Small intestine (tissue), 7 donors: ENCODE results near the gene CTNNA3. TPM values are rescaled to one million over a fixed set of nuclear protein-coding genes. Genes with fewer than 3 reads are reported as not detected.
A peak's percentile ranks its signal among the peaks of the same experiment; 100 is the strongest.

Experiments
- DNase-seq, 2 donors: peaks; one replicate each; pipeline versions ENCODE4 v3.0.0 to v3.0.0-alpha.2; 2013
- FAIRE-seq: peaks from 2 replicates; lab custom pipeline; 2012; peaks lifted over from hg19 to GRCh38; lab: Jason Lieb, UNC
- H3K27ac ChIP-seq, 3 donors: one replicate each; pipeline ENCODE4 v1.5.1; 2013; ENCODE audit warnings: low read length in 2 of 3, mild to moderate bottlenecking in 2 of 3, control low read depth in 1 of 3, inconsistent platforms in 1 of 3, low read depth in 1 of 3, moderate library complexity in 1 of 3
- H3K27me3 ChIP-seq, 3 donors: one replicate each; pipeline ENCODE4 v1.6.1; 2013; ENCODE audit warnings: low read length in 3 of 3, inconsistent platforms in 1 of 3; ENCODE audit not compliant: control insufficient read depth in 3 of 3, insufficient read depth in 3 of 3
- H3K36me3 ChIP-seq, 3 donors: one replicate each; pipeline ENCODE4 v1.6.1; 2013; ENCODE audit warnings: low read length in 3 of 3, inconsistent platforms in 1 of 3, low read depth in 1 of 3, mild to moderate bottlenecking in 1 of 3, moderate library complexity in 1 of 3; ENCODE audit not compliant: control insufficient read depth in 3 of 3, insufficient read depth in 2 of 3
- H3K4me1 ChIP-seq, 3 donors: one replicate each; pipeline ENCODE4 v1.6.1; 2013; ENCODE audit warnings: low read length in 2 of 3, inconsistent platforms in 1 of 3, low read depth in 1 of 3, mild to moderate bottlenecking in 1 of 3, moderate library complexity in 1 of 3; ENCODE audit not compliant: control insufficient read depth in 3 of 3, insufficient read depth in 2 of 3
- H3K4me3 ChIP-seq, 3 donors: one replicate each; pipeline ENCODE4 v1.5.1; 2013; ENCODE audit warnings: low read length in 3 of 3, control low read depth in 1 of 3, inconsistent platforms in 1 of 3, low read depth in 1 of 3, mild to moderate bottlenecking in 1 of 3, moderate library complexity in 1 of 3
- H3K9me3 ChIP-seq, 2 donors: one replicate each; pipeline ENCODE4 v1.6.1; 2013; ENCODE audit warnings: low read depth in 1 of 2, low read length in 1 of 2; ENCODE audit not compliant: control insufficient read depth in 2 of 2, insufficient read depth in 1 of 2
- WGBS, 3 donors: extraction: QIAGEN DNeasy Blood & Tissue Kit; methylation state at CpG; one replicate each; pipeline ENCODE4 v1.1.7; 2013; 5-methylcytosine and 5-hydroxymethylcytosine counted together
- polyA plus RNA-seq, 4 donors: library from polyadenylated mRNA; stranded (reverse) in 3 of 4; unstranded in 1 of 4; fragments of 200-250 nt in 3 of 4; fragments of 120-200 nt in 1 of 4; gene quantifications; one replicate each; pipeline versions ENCODE4 v1.2.1 to v1.2.3, GENCODE V29; 2013
- donor health status: healthy with polysubstance abuse.
- donor health status: control.
- donor health status: control.
- donor health status: Bipolar disorder and iron deficiency.
- donor health status: healthy.

The CTNNA3 gene
- polyA plus RNA-seq, 4 donors = 0.24 to 0.38 TPM; not detected in 2

GRCh38 chr10:67306588-67307205 lies 389.3 kb downstream of the CTNNA3 start:
- H3K4me1 ChIP-seq = no peaks in the 10 kb centered on the region
- DNase-seq (peak; percentile 22 to 48), FAIRE-seq (no peak)
- no peaks in the 10 kb centered on the region for H3K27me3 ChIP-seq
- 81 to 89% (median 83%) methylated on average over 2 of the region's 2 CpGs for WGBS, 3 donors
- H3K27ac ChIP-seq = no peak overlapping the region
- H3K9me3 ChIP-seq = peaks cover 0 to 3% of the 10 kb centered on the region in 2 donors
- no peak overlapping the region for H3K4me3 ChIP-seq
- no peaks in the 10 kb centered on the region for H3K36me3 ChIP-seq

- no peak for DNase-seq
- H3K4me3 ChIP-seq = no peak overlapping the region
- H3K9me3 ChIP-seq = no peaks in the 10 kb centered on the region
- no peak for FAIRE-seq
- no peaks in the 10 kb centered on the region for H3K36me3 ChIP-seq
- WGBS, 3 donors = 90 to 93% (median 92%) methylated on average over 3 of the region's 3 CpGs
- no peaks in the 10 kb centered on the region for H3K4me1 ChIP-seq
- H3K27me3 ChIP-seq = no peaks in the 10 kb centered on the region
- no peak overlapping the region for H3K27ac ChIP-seq
Measured at GRCh38 chr10:67302701-67303100, 393.3 kb downstream of the CTNNA3 start.

- Histone ChIP-seq H3K36me3 (no peaks in the 10 kb centered on the region), H3K4me1 (no peaks in the 10 kb centered on the region), H3K27me3 (no peaks in the 10 kb centered on the region), H3K4me3 (no peak overlapping the region), H3K27ac (no peak overlapping the region), H3K9me3 (no peaks in the 10 kb centered on the region)
- 72 to 86% (median 78%) methylated on average over 1 of the region's 1 CpG for WGBS, 3 donors
- no peak for DNase-seq
- FAIRE-seq = no peak
Measured at GRCh38 chr10:67299761-67300160, 396.2 kb downstream of the CTNNA3 start.

- no peaks in the 10 kb centered on the region for H3K36me3 ChIP-seq
Measured at GRCh38 chr10:67297637-67298181, 398.3 kb downstream of the CTNNA3 start.

GRCh38 chr10:67296926-67297325 lies 399.1 kb downstream of the CTNNA3 start:
- 76 to 97% (median 91%) methylated on average over 1 to 2 of the region's 2 CpGs for WGBS, 3 donors
- Histone ChIP-seq H3K4me1 (no peaks in the 10 kb centered on the region), H3K27me3 (no peaks in the 10 kb centered on the region), H3K36me3 (no peaks in the 10 kb centered on the region), H3K4me3 (no peak overlapping the region), H3K9me3 (no peaks in the 10 kb centered on the region), H3K27ac (no peak overlapping the region)
- FAIRE-seq = no peak
- DNase-seq = no peak

More at GRCh38 chr10:67297637-67298181, 398.3 kb downstream of the CTNNA3 start:
- Histone ChIP-seq H3K4me1 (no peaks in the 10 kb centered on the region), H3K27me3 (no peaks in the 10 kb centered on the region), H3K27ac (no peak overlapping the region), H3K9me3 (no peaks in the 10 kb centered on the region), H3K4me3 (no peak overlapping the region)
- FAIRE-seq (no peak), DNase-seq (no peak)
- WGBS, 3 donors = 91 to 97% (median 97%) methylated on average over 4 of the region's 4 CpGs

- Histone ChIP-seq H3K4me3 (no peak overlapping the region), H3K4me1 (no peaks in the 10 kb centered on the region), H3K36me3 (no peaks in the 10 kb centered on the region), H3K9me3 (no peaks in the 10 kb centered on the region), H3K27me3 (no peaks in the 10 kb centered on the region), H3K27ac (no peak overlapping the region)
- WGBS, 3 donors = 77 to 80% (median 78%) methylated on average over 3 of the region's 3 CpGs
- DNase-seq (no peak), FAIRE-seq (no peak)
Measured at GRCh38 chr10:67288688-67289410, 407.1 kb downstream of the CTNNA3 start.

- WGBS, 3 donors = 36 to 69% (median 48%) methylated on average over 1 of the region's 1 CpG
- no peaks in the 10 kb centered on the region for H3K36me3 ChIP-seq
- no peak for DNase-seq
- peaks cover 0 to 12% (median 0%) of the 10 kb centered on the region in 3 donors for H3K4me1 ChIP-seq
- H3K27ac ChIP-seq = no peak overlapping the region
- no peaks in the 10 kb centered on the region for H3K27me3 ChIP-seq
- no peak overlapping the region for H3K4me3 ChIP-seq
- FAIRE-seq = no peak
- H3K9me3 ChIP-seq = peaks cover 0 to 2% of the 10 kb centered on the region in 2 donors
Measured at GRCh38 chr10:67284589-67284988, 411.4 kb downstream of the CTNNA3 start.

GRCh38 chr10:67282871-67283270 lies 413.1 kb downstream of the CTNNA3 start:
- Histone ChIP-seq H3K27ac (no peak overlapping the region), H3K27me3 (no peaks in the 10 kb centered on the region), H3K4me1 (peaks cover 0 to 12% (median 0%) of the 10 kb centered on the region in 3 donors), H3K9me3 (peaks cover 0 to 2% of the 10 kb centered on the region in 2 donors), H3K36me3 (no peaks in the 10 kb centered on the region), H3K4me3 (no peak overlapping the region)
- no peak for FAIRE-seq
- DNase-seq = peak in 1 of 2 donors; percentile 17
